GM21526 (cell line): ENCODE data around the gene UBE2I.
A peak's percentile ranks its signal among the peaks of the same experiment; 100 is the strongest.
"Not testable (repeated sequence)": the region's sequence is repeated elsewhere in the genome, so short reads cannot be mapped to it uniquely, and the experiment has no call there.

Source experiments
- ATAC-seq: cut with Tn5 transposase; IDR thresholded peaks from one replicate; pipeline ENCODE4 v1.9.1; 2021; ENCODE audit warnings: moderate library complexity; ENCODE audit not compliant: unreplicated experiment, low FRiP score

The UBE2I gene

DNA sequence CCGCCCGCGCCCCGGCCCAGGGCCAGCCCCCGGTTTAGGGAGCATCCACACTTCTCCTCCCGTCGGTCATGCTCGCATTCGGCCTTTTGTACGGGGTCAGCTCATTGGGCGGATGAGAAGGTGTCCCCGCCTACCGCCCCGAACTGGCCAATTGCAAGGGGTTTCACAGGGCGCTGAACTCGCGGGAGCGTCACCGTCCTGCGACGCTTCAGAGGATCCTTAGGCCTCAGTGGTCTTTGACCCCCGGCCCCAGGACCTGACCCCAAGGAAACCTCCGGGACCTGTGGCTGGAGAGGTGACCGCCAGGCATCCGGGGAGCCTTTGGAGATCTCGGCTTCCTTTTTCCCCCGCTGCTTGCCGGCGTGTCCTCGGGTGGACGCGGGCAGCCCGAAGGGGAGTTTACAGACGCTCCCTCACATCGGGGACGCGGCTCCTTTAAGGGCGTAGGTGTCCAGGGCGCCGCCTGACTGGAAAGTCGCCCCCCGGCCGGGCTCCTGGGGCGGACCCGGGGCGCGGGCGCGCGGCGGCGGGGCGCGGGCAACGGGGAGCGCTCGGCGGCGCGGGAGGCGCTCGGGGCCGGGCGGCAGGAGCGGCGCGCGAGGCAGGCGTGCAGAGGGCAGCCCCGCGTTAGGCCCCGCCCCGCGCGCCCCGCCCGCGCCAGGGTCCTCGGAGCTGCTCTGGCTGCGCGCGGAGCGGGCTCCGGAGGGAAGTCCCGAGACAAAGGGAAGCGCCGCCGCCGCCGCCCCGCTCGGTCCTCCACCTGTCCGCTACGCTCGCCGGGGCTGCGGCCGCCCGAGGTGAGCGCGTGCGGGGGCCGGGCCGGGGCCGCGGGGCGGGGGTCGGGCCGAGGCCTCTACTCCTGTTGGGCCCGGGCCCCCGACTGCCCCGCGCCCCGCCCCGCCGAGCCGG, at the start of gene UBE2I:
UBE2I (plus strand) TSS at position 660 of the 909 bp plus-strand sequence. CDS start 4,395 bp downstream, outside the sequence.
- peak; percentile 54 for ATAC-seq

DNA sequence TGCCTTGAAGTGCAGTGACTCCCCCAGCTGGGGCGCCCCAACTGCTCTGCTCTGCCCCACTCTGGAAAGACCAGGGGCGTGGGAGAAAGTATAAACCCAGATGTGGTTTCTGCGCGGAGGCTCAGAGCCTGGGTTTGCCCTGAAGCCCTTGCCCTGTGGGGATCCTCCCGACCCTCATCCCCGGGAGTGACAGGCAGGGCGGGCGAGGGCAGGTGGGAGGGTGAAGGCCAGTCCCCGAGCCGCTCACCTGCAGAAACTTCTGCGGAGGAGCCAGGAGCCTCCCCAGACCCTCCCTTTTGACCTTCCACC, 49.7 kb upstream of the UBE2I start:
- ATAC-seq, result no peak

DNA sequence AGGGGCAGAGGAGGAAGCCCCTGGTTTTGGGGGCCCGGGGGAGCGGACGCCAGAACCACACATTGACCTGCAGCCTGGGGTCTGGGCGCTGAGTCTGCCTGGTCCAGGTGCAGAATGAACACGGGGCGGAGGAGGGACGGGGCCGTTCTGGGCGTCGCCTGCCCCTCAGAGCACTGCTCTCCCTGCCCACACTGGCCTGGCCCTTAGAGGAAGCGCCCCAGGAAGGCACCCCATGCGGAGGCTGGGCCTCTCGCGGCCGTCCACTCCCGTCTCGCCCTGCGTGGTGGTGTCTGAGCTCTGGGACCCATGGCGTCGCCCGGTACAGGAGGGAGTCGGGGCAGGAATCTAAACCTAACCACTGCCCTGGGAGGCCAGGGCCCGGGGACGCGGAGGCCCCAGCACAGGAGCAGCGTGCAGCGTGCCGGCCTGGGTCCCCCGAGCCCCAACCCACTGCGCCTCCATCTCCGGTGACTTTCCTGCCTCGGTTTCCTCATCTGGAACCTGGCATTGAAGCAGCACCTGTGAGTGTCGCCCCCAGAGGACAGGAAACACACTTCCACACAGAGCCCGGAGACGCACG, 49.2 kb upstream of the UBE2I start:
- no peak for ATAC-seq

DNA sequence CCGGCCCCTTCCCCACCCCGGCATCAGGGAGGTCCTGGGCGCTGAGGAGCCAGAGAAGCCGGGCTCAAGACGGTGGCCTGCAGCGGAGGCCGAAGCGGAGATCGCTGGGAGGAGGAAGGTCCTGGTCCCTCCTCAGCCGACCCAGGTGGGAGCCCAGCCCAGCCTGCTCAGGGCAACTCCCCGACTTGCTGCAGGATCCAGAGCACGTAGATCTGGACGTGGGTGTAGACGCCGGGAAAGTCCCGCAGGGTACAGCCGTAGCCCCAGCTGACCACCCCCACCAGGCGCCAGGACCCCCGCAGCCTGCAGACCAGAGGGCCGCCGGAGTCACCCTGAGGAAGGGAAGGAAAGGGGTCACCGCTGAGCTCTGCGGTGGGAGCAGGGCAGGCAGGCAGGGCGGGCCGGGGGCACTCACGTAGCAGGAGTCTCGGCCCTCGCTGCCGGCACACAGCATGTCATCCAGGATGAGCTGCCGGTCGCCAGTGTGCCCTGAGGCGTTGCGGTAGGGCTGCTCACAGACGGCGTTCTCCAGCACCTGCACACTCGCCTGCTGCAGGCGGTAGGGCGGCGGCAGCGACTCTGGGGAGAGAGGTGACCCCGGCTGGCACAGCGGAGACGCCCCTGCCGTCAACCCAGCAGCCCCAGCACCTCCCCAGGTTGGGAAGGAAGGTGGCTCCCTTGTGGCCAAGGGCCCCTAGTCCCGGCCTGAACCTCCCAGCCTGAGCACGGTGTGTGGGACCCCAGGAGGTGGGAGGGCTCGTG, 48.1 kb upstream of the UBE2I start:
- no peak for ATAC-seq

DNA sequence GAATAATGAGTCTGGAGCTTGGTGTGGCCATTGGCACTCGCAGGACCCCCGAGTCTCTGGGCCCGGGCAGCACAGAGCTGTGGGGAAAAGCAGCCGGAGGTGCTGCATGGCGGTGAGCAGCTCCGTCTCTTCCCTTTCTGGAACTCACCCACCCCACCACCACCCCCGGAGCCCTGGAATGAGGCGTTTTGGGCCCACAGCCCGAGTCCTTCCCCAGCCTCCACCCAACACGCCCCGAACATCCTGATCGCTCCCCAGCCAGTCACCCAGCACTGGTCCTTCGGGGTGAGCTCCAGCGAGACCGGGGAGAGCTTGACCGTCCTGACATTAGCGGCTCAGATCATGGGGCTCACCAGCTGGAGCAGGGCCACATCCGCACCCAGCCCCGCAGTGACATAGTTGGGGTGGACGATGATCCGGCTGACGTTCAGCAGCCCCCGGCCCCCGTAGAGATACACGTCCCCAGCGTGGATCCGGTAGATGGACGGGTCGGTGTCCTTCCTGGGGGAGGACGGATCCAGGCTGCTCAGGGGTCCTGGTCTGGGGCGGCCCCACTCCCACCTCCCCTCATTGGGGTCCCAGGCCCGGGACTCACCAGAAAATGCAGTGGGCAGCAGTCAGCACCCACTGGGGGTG, 47.1 kb upstream of the UBE2I start:
- ATAC-seq, result no peak

DNA sequence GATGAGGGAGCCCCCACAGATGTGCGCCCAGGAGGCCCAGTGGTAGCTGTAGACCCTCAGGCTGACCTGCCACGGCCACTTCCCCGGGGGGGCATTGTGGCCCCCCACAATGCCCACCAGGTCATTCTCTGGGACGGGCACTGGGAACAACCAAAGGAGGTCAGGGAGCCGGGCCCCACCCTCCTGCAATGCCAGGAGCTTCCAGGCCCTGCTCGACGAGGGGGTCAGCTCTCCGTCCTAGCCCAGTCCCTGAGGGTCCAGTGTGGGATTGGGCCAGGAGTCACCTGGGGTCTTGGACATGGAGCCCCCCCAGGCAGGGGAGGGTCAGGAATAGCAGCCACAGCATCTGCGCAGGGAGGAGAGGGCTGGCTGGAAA, 46.6 kb upstream of the UBE2I start:
- ATAC-seq, result no peak

DNA sequence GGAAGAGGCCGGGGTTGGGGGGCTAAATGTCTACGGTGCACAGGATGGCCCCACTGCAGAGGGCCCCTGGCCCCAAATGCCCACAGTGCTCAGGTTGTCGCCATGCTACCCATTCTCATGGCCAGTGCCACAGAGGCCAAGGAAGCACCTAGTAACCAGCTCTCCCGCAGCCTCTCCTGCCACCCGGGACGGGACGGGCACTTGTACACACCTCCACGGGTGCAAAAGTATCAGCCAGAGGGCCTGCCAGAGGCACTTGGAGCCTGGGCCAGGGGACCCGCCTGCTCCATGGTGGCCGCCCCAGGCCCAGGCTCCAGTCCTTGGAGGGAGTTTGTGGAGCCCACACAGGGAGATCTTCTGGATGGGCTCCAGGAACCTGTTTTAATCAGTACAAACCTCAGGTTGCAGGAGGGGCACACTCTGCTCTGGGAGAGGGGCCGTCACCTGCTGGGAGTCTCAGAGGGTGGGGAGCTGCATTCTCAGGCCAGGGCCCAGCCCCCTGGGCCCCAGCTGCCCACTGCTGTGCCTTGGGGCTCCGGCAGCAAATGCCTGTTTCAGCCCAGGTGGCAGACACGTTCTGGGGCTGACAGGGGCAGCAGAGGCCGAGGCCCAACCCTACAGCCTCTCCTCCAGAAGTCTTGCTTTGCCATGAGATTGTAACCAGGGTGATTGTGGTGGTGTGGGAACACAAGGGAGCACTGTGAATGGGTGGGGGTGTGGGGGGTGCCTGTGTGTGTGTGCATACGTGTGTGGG, 45.7 kb upstream of the UBE2I start:
- ATAC-seq, result no peak

DNA sequence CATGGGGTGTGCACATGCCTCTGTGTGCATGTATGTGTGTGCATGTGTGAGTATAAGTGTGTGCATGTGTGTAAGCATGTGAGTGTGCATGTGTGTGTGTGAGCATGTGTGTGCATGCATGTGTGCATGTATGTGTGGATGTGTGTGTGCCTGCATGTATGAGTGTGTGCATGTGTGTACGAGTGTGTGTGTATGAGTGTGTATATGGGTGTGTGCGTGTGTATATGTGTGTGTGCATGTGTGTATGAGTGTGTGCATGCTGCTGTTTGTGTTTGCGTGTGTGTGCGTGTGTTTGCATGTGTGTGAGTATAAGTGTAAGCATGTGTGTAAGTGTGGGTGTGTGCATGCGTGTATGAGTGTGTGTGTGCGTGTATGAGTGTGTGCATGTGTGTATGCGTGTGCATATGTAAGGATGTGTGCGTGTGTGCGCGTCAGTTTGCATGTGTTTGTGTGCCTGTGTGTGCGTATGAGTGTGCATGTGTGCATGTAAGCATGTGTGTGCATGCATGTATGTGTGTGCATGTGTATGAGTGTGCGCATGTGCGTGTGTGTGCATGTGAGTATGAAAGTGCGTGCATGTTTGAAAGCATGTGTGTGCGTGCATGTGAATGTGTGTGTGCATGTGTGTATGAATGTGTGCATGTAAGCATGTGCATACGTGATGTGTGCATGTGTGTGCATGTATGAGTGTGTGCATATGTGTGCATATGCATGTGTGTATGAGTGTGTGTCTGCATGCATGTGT, 44.9 kb upstream of the UBE2I start:
- no peak for ATAC-seq

DNA sequence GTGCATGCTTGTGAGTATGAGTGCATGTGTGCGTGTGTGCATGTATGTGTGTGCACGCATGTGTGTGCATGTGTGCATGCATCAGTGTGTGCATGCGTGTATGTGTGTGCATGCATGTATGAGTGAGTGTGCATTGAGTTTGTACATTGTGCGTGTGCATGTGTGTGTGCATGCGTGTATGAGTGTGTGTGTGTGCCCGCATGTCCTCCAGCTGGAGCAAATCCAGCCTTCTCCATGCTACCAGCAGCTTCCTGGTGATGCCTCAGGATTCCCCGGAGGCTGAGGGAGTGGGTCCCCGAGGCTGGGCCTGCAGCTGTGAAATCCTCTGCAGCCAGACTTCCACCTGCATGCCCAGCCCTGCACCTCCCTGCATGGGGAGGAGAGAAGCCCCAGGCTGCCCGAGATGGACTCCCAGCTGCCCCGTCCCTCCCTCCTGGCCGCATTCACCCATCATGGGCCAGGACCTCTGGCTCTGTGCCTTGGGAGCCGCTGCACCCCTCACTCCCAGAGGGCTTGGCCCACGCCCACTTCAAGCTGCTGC, 44.3 kb upstream of the UBE2I start:
- ATAC-seq, result no peak

DNA sequence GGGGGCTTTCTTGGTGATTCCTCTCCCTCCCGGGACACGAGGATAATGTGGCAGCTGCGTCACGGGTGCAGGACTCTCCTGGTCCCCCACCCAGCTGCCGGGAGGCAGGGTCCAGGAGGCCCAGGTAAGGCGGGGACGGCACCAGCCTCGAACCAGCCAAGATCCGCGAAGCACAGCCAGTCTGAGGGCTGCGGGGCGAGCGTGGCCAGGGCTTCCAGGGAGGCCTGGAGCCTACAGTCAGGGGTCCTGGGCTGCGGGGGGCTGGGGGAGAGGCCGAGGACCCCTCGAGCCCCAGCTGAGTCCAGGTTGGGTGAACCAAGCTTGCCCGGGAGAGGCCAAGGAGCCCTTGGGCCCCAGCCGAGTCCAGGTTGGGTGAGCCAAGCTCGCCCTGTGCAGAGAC, 43.6 kb upstream of the UBE2I start:
- no peak for ATAC-seq

DNA sequence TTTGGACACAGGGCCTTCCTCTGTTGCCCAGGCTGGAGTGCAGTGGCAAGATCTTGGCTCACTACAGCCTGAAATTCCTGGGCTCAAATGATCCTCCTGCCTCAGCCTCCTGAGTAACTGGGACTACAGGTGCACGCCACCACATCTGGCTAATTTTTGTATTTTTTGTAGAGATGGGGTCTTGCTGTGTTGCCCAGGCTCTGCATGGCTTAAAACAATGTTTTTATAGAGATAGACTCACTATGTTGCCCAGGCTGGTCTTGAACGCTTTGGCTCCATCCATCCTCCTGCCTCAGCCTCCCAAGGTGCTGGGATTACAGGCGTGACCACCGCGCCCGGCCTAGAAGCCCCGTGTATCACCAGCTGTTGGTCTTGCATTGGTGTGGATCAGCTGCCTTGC, 40.0 kb upstream of the UBE2I start:
- ATAC-seq, result not testable (repeated sequence)

DNA sequence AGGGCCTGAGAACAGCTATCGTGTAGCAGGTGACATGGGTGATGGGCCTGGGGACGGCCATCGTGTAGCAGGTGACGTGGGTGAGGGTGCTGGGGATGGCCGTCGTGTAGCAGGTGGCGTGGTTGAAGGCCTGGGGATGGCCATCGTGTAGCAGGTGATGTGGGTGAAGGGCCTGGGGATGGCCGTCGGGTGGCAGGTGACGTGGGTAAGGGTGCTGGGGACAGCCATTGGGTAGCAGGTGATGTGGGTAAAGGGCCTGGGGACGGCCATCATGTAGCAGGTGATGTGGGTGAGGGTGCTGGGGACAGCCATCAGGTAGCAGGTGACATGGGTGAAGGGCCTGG, 38.1 kb upstream of the UBE2I start:
- no peak for ATAC-seq

DNA sequence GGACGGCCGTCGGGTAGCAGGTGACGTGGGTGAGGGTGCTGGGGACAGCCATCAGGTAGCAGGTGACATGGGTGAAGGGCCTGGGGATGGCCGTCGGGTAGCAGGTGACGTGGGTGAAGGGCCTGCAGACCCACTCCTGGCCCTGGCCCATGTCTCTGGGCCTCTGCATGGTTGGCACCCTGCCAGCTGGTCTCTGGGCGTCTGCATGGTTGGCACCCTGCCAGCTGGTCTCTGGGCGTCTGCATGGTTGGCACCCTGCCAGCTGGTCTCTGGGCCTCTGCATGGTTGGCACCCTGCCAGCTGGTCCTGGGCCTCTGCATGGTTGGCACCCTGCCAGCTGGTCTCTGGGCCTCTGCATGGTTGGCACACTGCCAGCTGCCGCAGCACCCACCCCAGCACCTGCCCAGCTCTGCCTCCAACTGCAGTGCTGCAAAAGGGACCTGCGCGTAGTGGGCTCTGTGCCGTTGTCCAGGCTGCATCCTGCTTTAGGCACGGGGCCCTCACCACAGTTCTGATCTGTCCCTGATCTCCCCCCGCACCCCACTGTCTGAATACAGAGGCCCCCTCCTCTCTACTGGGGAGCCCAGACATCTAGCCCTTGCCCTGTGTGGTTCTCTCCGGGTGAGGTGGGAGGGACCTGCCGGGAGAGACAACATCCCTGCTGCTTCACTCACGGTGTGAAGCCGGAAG, 37.6 kb upstream of the UBE2I start:
- not testable (repeated sequence) for ATAC-seq

DNA sequence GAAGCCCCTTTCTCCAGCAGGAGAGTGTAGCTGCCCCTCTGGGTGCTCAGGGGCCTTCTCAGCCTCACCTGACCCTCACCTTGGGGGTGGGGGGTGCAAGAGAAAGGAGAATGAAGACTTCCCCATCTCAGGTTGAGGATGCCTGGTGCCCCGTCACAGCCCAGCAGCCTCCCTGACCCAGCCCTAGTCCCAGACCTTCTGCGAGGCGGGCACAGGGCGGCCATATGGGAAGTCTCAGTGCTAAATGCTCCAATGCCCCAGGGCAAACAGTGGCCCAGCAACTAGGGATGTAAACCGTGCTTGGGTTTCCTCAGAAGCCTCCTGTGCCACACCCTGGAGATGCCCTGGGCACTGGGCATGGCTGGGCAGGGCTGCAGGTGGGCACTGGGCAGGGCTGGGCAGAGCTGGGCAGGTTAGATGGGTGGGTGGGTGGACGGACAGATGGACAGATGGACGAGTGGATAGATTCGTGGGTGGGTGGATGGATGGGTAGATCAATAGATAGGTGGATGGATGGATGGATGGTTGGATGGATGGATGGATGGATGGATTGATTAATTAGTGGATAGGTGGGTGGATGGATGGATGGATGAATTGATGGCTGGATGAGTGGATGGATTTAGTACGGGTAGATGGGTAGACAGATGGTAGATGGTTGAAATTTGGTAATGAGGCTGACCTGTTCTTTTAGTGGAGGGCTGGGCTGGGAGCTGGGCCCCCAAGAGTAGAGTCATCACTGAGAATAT, 36.8 kb upstream of the UBE2I start:
- no peak for ATAC-seq

DNA sequence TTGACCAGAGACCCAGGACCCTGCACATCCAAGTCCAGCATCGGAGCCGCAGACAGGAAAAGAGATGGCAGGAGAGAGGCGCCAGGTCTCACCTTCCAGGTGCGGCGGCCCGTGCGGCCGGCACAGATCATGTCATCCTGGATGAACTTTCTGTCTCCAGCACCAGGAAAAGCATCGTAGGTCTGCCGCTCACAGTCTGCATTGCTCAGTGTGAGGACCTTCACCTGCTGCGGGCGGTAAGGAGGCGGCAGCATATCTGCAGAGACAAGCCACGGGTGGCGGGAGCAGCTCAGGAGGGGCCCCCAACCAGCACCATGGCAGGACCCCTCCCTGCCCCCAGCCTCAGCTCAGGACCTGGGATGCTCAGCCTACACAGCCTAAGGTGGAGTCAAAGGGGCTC, 35.6 kb upstream of the UBE2I start:
- ATAC-seq, result no peak

DNA sequence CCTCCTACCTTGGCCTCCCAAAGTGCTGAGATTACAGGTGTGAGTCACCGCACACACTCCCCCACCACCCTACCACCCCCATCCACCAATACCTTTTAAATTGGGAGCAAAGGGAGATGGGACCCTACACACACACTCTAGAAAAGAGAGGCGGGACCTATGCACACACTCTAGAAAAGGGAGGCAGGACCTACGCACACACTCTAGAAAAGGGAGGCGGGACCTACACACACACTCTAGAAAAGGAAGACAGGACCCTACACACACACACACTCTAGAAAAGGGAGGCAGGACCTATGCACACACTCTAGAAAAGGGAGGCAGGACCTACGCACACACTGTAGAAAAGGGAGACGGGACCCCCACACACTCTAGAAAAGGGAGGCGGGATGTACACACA, 34.7 kb upstream of the UBE2I start:
- no peak for ATAC-seq

DNA sequence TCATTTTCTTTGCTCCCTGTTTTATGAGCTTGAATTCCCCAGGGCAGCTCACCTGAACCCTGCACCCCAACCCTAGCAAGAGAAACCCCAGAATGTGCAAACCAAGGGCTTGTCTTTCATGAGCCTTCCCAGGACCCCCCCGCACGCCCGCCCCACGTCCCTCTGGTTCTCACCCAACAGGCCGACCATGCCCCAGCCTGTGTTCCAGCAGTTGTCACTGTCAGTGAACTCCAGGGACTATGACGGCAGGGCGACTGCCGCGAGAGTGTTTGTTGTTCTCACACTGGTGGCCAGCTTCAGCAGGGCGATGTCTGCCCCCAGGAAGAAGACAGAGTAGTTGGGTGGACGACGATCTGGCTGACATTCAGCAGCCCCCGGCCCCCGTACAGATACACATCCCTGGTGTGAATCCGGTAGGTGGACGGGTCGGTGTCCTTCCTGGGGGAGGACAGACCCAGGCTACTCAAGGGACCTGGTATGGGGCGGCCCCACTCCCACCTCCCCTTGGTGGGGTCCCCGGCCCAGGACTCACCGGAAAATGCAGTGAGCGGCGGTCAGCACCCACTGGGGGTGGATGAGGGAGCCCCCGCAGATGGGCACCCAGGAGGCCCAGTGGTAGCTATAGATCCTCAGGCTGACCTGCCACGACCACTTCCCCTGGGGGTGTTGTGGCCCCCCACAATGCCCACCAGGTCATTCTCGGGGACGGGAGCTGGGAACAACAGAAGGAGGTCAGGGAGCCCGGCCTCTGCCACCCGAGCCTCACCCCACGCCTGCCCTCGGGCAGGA, 33.5 kb upstream of the UBE2I start:
- no peak for ATAC-seq

DNA sequence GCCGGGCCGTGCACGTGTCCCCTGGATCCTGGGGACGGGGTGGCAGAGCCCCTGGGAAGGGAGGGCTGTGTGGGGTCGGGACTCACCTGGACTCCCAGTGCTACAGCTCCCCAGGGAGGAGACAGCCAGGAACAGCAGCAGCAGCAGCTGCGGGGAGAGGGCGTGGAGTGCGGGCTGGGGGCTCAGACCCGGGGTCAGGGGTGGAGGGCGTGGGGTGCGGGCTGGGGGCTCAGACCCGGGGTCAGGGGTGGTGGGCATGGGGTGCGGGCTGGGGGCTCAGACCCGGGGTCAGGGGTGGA, 32.9 kb upstream of the UBE2I start:
- no peak for ATAC-seq
